Motor neuron (in vitro differentiated cells): ENCODE measurements around the gene MRPL21. TPM values are rescaled to one million over a fixed set of nuclear protein-coding genes. Genes with fewer than 3 reads are reported as not detected.
"Not testable (repeated sequence)": the region's sequence is repeated elsewhere in the genome, so short reads cannot be mapped to it uniquely, and the experiment has no call there.

Experiments used
- ATAC-seq, 8 experiments: fragments of 200-7000 bp; cut with Tn5 transposase; replicated peaks in 6 of 8; 2 replicates each; pipeline ENCODE4 v1.8.0; 2021; ENCODE audit warnings: mild to moderate bottlenecking in 8 of 8, moderate library complexity in 8 of 8
- H3K27ac ChIP-seq, 2 donors: fragments of 250-450 bp; sonication (Bioruptor Pico); 2 replicates each; pipeline ENCODE4 v1.9.0; 2021; ENCODE audit warnings: antibody characterized with exemption in 2 of 2, mild to moderate bottlenecking in 2 of 2, moderate library complexity in 1 of 2
- H3K4me1 ChIP-seq, 2 donors: fragments of 250-450 bp; sonication (Bioruptor Pico); replicated peaks in 1 of 2; 2 replicates each; pipeline ENCODE4 v1.6.1; 2021; ENCODE audit warnings: antibody characterized with exemption in 2 of 2, mild to moderate bottlenecking in 2 of 2, moderate library complexity in 1 of 2
- H3K4me3 ChIP-seq, 5 donors: fragments of 250-450 bp; sonication (Bioruptor Pico); 2 replicates each; pipeline ENCODE4 v1.9.0; 2021; ENCODE audit warnings: antibody characterized with exemption in 5 of 5, mild to moderate bottlenecking in 5 of 5, moderate library complexity in 4 of 5
- WGBS, 10 experiments: fragments of 450-650 bp; shearing (Covaris generic); methylation state at CpG; one replicate each; pipeline ENCODE4 v1.0.0; 2022; 5-methylcytosine and 5-hydroxymethylcytosine counted together
- in situ Hi-C, 9 experiments: fragments of 400-800 bp; cut with MboI; loops; one replicate each; pipeline ENCODE4 v1.15.0; 2021; ENCODE audit warnings: low sequenced_read_pairs in 9 of 9, low pct_unique_long_range_greater_than_20kb in 2 of 9; ENCODE audit not compliant: unreplicated experiment in 9 of 9
- total RNA-seq, 8 experiments: library from RNA; unstranded; fragments of 300-600 nt; gene quantifications; 2 replicates each; pipeline versions ENCODE4 v1.2.3 to v1.2.4, GENCODE V29; 2022

The MRPL21 gene
- total RNA-seq, 8 experiments from 2014 or later: 78.5 to 150 (median 92.6) TPM

GRCh38 chr11:68892576-68892975 is 11.1 kb downstream of the MRPL21 start:
- 73 to 100% (median 98%) methylated on average over 2 to 7 of the region's 20 CpGs; no CpG with 5 or more reads in 5 of the 10 experiments for WGBS, 10 experiments
- Histone ChIP-seq H3K4me3 (no peak overlapping the region), H3K4me1 (no peaks in the 10 kb centered on the region), H3K27ac (no peak overlapping the region)
- no peak for ATAC-seq
- in situ Hi-C loops: loop anchor here in 1 of 9 experiments (25.0 kb wide), 1 partner anchor 255 kb away; no protein-coding TSS in a partner anchor

GRCh38 chr11:68891351-68891948 is 12.2 kb downstream of the MRPL21 start:
- no peak overlapping the region for H3K27ac ChIP-seq

GRCh38 chr11:68890490-68891231 is 13.0 kb downstream of the MRPL21 start:
- Histone ChIP-seq H3K4me1 (no peaks in the 10 kb centered on the region), H3K4me3 (no peak overlapping the region), H3K27ac (no peak overlapping the region)
- peak; percentile 29 to 91 (median 66) for ATAC-seq
- in situ Hi-C loops: loop anchor here in 1 of 9 experiments (25.0 kb wide), 1 partner anchor 253 kb away; no protein-coding TSS in a partner anchor
- 18 to 82% (median 52%) methylated on average over 1 to 9 of the region's 17 CpGs; no CpG with 5 or more reads in 2 of the 10 experiments for WGBS, 10 experiments

More at GRCh38 chr11:68891351-68891948, 12.2 kb downstream of the MRPL21 start:
- H3K4me1 ChIP-seq: no peaks in the 10 kb centered on the region
- no peak overlapping the region for H3K4me3 ChIP-seq
- WGBS, 10 experiments: 20 to 97% (median 90%) methylated on average over 1 to 6 of the region's 17 CpGs; no CpG with 5 or more reads in 3 of the 10 experiments
- peak in 3 of 8 experiments; percentile 10 to 58 (median 10) for ATAC-seq
- in situ Hi-C loops: loop anchor here in 1 of 9 experiments (25.0 kb wide), 1 partner anchor 254 kb away; no protein-coding TSS in a partner anchor

- Histone ChIP-seq H3K27ac (no peak overlapping the region), H3K4me1 (no peaks in the 10 kb centered on the region), H3K4me3 (no peak overlapping the region)
- WGBS, 10 experiments: 7 to 88% (median 81%) methylated on average over 3 to 4 of the region's 18 CpGs; no CpG with 5 or more reads in 7 of the 10 experiments
- in situ Hi-C loops: loop anchor here in 1 of 9 experiments (25.0 kb wide), 1 partner anchor 253 kb away; no protein-coding TSS in a partner anchor
- ATAC-seq: peak in 6 of 8 experiments; percentile 19 to 94 (median 61)
Measured at GRCh38 chr11:68889948-68890446, 13.6 kb downstream of the MRPL21 start.

GRCh38 chr11:68884827-68885226 is 18.8 kb downstream of the MRPL21 start:
- ATAC-seq, H3K27ac ChIP-seq, H3K4me1 ChIP-seq, H3K4me3 ChIP-seq: not testable (repeated sequence)
- 80 to 100% (median 94%) methylated on average over 1 to 13 of the region's 15 CpGs; no CpG with 5 or more reads in 1 of the 10 experiments for WGBS, 10 experiments
- in situ Hi-C loops: loop anchor here in 1 of 9 experiments (25.0 kb wide), 1 partner anchor 248 kb away; no protein-coding TSS in a partner anchor

GRCh38 chr11:68882391-68882790 is 21.2 kb downstream of the MRPL21 start:
- in situ Hi-C loops: loop anchor here in 1 of 9 experiments (25.0 kb wide), 1 partner anchor 245 kb away; no protein-coding TSS in a partner anchor
- ATAC-seq: no peak
- Histone ChIP-seq H3K27ac (no peak overlapping the region), H3K4me3 (no peak overlapping the region), H3K4me1 (no peaks in the 10 kb centered on the region)
- WGBS, 10 experiments: 75 to 100% (median 91%) methylated on average over 1 to 9 of the region's 13 CpGs; no CpG with 5 or more reads in 2 of the 10 experiments

GRCh38 chr11:68881320-68881719 is 22.3 kb downstream of the MRPL21 start:
- no peak for ATAC-seq
- 83 to 100% (median 90%) methylated on average over 1 to 2 of the region's 2 CpGs; no CpG with 5 or more reads in 3 of the 10 experiments for WGBS, 10 experiments

GRCh38 chr11:68880851-68881250 is 22.8 kb downstream of the MRPL21 start:
- Histone ChIP-seq H3K27ac (no peak overlapping the region), H3K4me3 (no peak overlapping the region), H3K4me1 (no peaks in the 10 kb centered on the region)
- no peak for ATAC-seq
- WGBS, 10 experiments: 67 to 100% (median 93%) methylated on average over 1 to 4 of the region's 5 CpGs; no CpG with 5 or more reads in 2 of the 10 experiments
- in situ Hi-C loops: loop anchor here in 1 of 9 experiments (25.0 kb wide), 1 partner anchor 244 kb away; no protein-coding TSS in a partner anchor

More at GRCh38 chr11:68881320-68881719, 22.3 kb downstream of the MRPL21 start:
- H3K4me1 ChIP-seq: no peaks in the 10 kb centered on the region
- no peak overlapping the region for H3K27ac ChIP-seq
- H3K4me3 ChIP-seq: no peak overlapping the region
- in situ Hi-C loops: loop anchor here in 1 of 9 experiments (25.0 kb wide), 1 partner anchor 244 kb away; no protein-coding TSS in a partner anchor

GRCh38 chr11:68878022-68878421 is 25.6 kb downstream of the MRPL21 start:
- 60 to 100% (median 75%) methylated on average over 2 to 4 of the region's 7 CpGs; no CpG with 5 or more reads in 4 of the 10 experiments for WGBS, 10 experiments
- in situ Hi-C loops: loop anchor here in 1 of 9 experiments (25.0 kb wide), 1 partner anchor 241 kb away; no protein-coding TSS in a partner anchor
- ATAC-seq: no peak
- Histone ChIP-seq H3K4me1 (no peaks in the 10 kb centered on the region), H3K4me3 (no peak overlapping the region), H3K27ac (no peak overlapping the region)

GRCh38 chr11:68872216-68873003 is 31.2 kb downstream of the MRPL21 start:
- Histone ChIP-seq H3K4me1 (peaks cover 0 to 3% of the 10 kb centered on the region in 2 donors), H3K4me3 (no peak overlapping the region), H3K27ac (no peak overlapping the region)
- ATAC-seq: peak in 1 of 8 experiments; percentile 52
- 46 to 100% (median 85%) methylated on average over 2 to 12 of the region's 12 CpGs; no CpG with 5 or more reads in 1 of the 10 experiments for WGBS, 10 experiments
- in situ Hi-C loops: no loop called here

GRCh38 chr11:68870470-68870869 is 33.2 kb downstream of the MRPL21 start:
- Histone ChIP-seq H3K4me1 (peaks cover 0 to 3% of the 10 kb centered on the region in 2 donors), H3K4me3 (no peak overlapping the region), H3K27ac (no peak overlapping the region)
- 20 to 100% (median 52%) methylated on average over 1 to 8 of the region's 9 CpGs for WGBS, 10 experiments
- ATAC-seq: peak in 5 of 8 experiments; percentile 7 to 32 (median 21)
- in situ Hi-C loops: no loop called here
